Neural cell (in vitro differentiated cells): ENCODE results near the gene PRKAR1A. TPM values are rescaled to one million over a fixed set of nuclear protein-coding genes. Genes with fewer than 3 reads are reported as not detected.

ENCODE experiments used
- H2AFZ ChIP-seq: fragments of 200-600, 300-800 bp; sonication (generic), shearing (Covaris generic); 2 replicates; pipeline ENCODE4 v1.6.0; 2014; ENCODE audit warnings: low read depth, mild to moderate bottlenecking, antibody characterized with exemption, low read length, moderate library complexity
- H3F3A ChIP-seq: fragments of 200-600 bp; shearing (Covaris generic); 2 replicates; pipeline ENCODE4 v1.6.1; 2016; ENCODE audit warnings: mild to moderate bottlenecking, moderate library complexity, mixed read lengths, antibody characterized with exemption, low read length; ENCODE audit not compliant: insufficient read depth, poor library complexity, severe bottlenecking
- H3K27ac ChIP-seq: fragments of 200-600, 300-800 bp; sonication (generic), shearing (Covaris generic); 2 replicates; pipeline ENCODE4 v1.5.1; 2014; ENCODE audit warnings: mild to moderate bottlenecking, low read length, moderate library complexity
- H3K27me3 ChIP-seq: fragments of 300-800, 200-600 bp; sonication (generic), shearing (Covaris generic); 2 replicates; pipeline ENCODE4 v1.6.0; 2014; ENCODE audit warnings: mild to moderate bottlenecking, low read depth, low read length, moderate library complexity; ENCODE audit not compliant: insufficient read depth
- H3K36me3 ChIP-seq: fragments of 300-800, 200-600 bp; sonication (generic), shearing (Covaris generic); 2 replicates; pipeline ENCODE4 v1.5.1; 2014; ENCODE audit warnings: mild to moderate bottlenecking, antibody characterized with exemption, low read length, moderate library complexity; ENCODE audit not compliant: insufficient read depth
- H3K4me2 ChIP-seq: fragments of 300-800, 200-600 bp; sonication (generic), shearing (Covaris generic); 2 replicates; pipeline ENCODE4 v1.6.0; 2014; ENCODE audit warnings: mild to moderate bottlenecking, low read length
- H3K4me3 ChIP-seq: fragments of 300-800, 200-600 bp; sonication (generic), shearing (Covaris generic); 2 replicates; pipeline ENCODE4 v1.5.1; 2014; ENCODE audit warnings: mild to moderate bottlenecking, low read length, moderate library complexity
- H3K79me2 ChIP-seq: fragments of 200-600 bp; shearing (Covaris generic); replicated peaks from 2 replicates; pipeline ENCODE4 v1.6.0; 2014; ENCODE audit warnings: mild to moderate bottlenecking, low read length, moderate library complexity; ENCODE audit not compliant: insufficient read depth
- H3K9ac ChIP-seq: fragments of 300-800, 200-600 bp; sonication (generic), shearing (Covaris generic); 2 replicates; pipeline ENCODE4 v1.6.1; 2016; ENCODE audit warnings: mild to moderate bottlenecking, low read length, mixed read lengths
- H3K9me2 ChIP-seq: fragments of 200-600 bp; shearing (Covaris generic); 2 replicates; pipeline ENCODE4 v1.6.1; 2016; ENCODE audit warnings: mild to moderate bottlenecking, low read length, mixed read lengths; ENCODE audit not compliant: insufficient read depth
- H3K9me3 ChIP-seq: fragments of 200-600, 300-800 bp; sonication (generic), shearing (Covaris generic); 2 replicates; pipeline ENCODE4 v1.6.1; 2016; ENCODE audit warnings: mild to moderate bottlenecking, mixed run types, low read length, moderate library complexity, mixed read lengths
- H4K20me1 ChIP-seq: fragments of 200-600 bp; shearing (Covaris generic); 2 replicates; pipeline ENCODE4 v1.6.1; 2016; ENCODE audit warnings: mild to moderate bottlenecking, mixed run types; ENCODE audit not compliant: insufficient read depth
- EP300 ChIP-seq: fragments of 450-650 bp; conservative IDR thresholded peaks from 2 replicates; pipeline ENCODE4 v1.6.1; 2014; ENCODE audit warnings: antibody characterized with exemption, mild to moderate bottlenecking, moderate library complexity; ENCODE audit not compliant: poor library complexity, severe bottlenecking
- EZH2 ChIP-seq: fragments of 200-600, 300-800 bp; shearing (Covaris generic), sonication (generic); IDR thresholded peaks from 2 replicates; pipeline ENCODE4 v1.6.1; 2014; ENCODE audit warnings: antibody characterized with exemption, low read length, borderline replicate concordance, mild to moderate bottlenecking; ENCODE audit not compliant: insufficient read depth, poor library complexity, severe bottlenecking
- MXI1 ChIP-seq: fragments of 450-650 bp; conservative IDR thresholded peaks from 2 replicates; pipeline ENCODE4 v1.6.1; 2014; ENCODE audit warnings: antibody characterized with exemption, mild to moderate bottlenecking; ENCODE audit not compliant: poor library complexity, severe bottlenecking
- POLR2AphosphoS5 ChIP-seq: IDR thresholded peaks from 2 replicates; pipeline ENCODE4 v1.6.1; 2012
- RAD21 ChIP-seq: fragments of 450-650 bp; conservative IDR thresholded peaks from 2 replicates; pipeline ENCODE4 v1.6.1; 2014; ENCODE audit warnings: antibody characterized with exemption, mild to moderate bottlenecking, moderate library complexity
- SMC3 ChIP-seq: fragments of 450-650 bp; conservative IDR thresholded peaks from 2 replicates; pipeline ENCODE4 v1.6.1; 2014; ENCODE audit warnings: antibody characterized with exemption, mild to moderate bottlenecking, moderate library complexity; ENCODE audit not compliant: poor library complexity
- TAF1 ChIP-seq: IDR thresholded peaks from 2 replicates; pipeline ENCODE4 v1.6.1; 2012; ENCODE audit warnings: low read depth
- polyA plus RNA-seq: library from polyadenylated mRNA; depleted of rRNA; stranded (reverse); fragments of >200 nt; gene quantifications from 2 replicates; pipeline ENCODE4 v1.2.3, GENCODE V29; 2014
- TF ChIP-seq, protein P1 (sequence below): IDR thresholded peaks from 2 replicates; pipeline ENCODE4 v1.6.1; 2012; ENCODE audit warnings: borderline replicate concordance
- TF ChIP-seq, protein P2 (sequence below): fragments of 450-650 bp; IDR thresholded peaks from 2 replicates; pipeline ENCODE4 v1.5.1; 2014; ENCODE audit warnings: antibody characterized with exemption, mild to moderate bottlenecking, moderate library complexity; ENCODE audit not compliant: poor library complexity, severe bottlenecking

The PRKAR1A gene
- polyA plus RNA-seq, 1 donor from 2014 or later = 539 TPM

DNA sequence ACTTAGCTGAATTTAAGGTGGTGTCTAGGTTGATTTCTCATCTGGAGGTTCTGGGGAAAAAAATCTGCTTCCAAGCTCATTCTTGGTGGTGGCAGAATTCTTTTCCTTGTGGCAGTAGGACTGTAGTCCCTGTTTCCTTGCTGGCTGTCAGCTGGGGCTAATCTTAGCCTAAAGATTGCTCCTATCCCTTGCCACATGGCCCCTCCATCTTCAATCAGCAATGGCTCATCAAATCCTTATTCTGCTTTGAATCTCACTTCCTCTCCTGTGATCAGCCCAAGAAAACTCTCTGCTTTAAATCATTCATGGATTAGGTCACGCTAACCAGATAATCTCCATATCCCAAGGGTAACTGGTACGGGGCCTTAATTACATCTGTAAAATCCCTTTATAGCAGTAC is 82.3 kb downstream of the PRKAR1A start:
- Histone ChIP-seq H3K4me2 (no peak overlapping the region), H3K36me3 (no peaks in the 10 kb centered on the region), H3K9ac (no peak overlapping the region), H3K4me3 (no peak overlapping the region), H3K9me2 (no peaks in the 10 kb centered on the region), H4K20me1 (no peaks in the 10 kb centered on the region), H3K9me3 (no peaks in the 10 kb centered on the region), H3F3A (no peaks in the 10 kb centered on the region), H3K27me3 (peaks cover 18% of the 10 kb centered on the region), H3K27ac (no peak overlapping the region), H2AFZ (no peak overlapping the region), H3K79me2 (no peaks in the 10 kb centered on the region)
- TF ChIP-seq TAF1 (no peak), EZH2 (no peak), POLR2AphosphoS5 (no peak), RAD21 (no peak), SMC3 (no peak), MXI1 (no peak), EP300 (no peak)
- TF ChIP-seq, protein P1, sequence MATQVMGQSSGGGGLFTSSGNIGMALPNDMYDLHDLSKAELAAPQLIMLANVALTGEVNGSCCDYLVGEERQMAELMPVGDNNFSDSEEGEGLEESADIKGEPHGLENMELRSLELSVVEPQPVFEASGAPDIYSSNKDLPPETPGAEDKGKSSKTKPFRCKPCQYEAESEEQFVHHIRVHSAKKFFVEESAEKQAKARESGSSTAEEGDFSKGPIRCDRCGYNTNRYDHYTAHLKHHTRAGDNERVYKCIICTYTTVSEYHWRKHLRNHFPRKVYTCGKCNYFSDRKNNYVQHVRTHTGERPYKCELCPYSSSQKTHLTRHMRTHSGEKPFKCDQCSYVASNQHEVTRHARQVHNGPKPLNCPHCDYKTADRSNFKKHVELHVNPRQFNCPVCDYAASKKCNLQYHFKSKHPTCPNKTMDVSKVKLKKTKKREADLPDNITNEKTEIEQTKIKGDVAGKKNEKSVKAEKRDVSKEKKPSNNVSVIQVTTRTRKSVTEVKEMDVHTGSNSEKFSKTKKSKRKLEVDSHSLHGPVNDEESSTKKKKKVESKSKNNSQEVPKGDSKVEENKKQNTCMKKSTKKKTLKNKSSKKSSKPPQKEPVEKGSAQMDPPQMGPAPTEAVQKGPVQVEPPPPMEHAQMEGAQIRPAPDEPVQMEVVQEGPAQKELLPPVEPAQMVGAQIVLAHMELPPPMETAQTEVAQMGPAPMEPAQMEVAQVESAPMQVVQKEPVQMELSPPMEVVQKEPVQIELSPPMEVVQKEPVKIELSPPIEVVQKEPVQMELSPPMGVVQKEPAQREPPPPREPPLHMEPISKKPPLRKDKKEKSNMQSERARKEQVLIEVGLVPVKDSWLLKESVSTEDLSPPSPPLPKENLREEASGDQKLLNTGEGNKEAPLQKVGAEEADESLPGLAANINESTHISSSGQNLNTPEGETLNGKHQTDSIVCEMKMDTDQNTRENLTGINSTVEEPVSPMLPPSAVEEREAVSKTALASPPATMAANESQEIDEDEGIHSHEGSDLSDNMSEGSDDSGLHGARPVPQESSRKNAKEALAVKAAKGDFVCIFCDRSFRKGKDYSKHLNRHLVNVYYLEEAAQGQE = no peak
- TF ChIP-seq, protein P2, sequence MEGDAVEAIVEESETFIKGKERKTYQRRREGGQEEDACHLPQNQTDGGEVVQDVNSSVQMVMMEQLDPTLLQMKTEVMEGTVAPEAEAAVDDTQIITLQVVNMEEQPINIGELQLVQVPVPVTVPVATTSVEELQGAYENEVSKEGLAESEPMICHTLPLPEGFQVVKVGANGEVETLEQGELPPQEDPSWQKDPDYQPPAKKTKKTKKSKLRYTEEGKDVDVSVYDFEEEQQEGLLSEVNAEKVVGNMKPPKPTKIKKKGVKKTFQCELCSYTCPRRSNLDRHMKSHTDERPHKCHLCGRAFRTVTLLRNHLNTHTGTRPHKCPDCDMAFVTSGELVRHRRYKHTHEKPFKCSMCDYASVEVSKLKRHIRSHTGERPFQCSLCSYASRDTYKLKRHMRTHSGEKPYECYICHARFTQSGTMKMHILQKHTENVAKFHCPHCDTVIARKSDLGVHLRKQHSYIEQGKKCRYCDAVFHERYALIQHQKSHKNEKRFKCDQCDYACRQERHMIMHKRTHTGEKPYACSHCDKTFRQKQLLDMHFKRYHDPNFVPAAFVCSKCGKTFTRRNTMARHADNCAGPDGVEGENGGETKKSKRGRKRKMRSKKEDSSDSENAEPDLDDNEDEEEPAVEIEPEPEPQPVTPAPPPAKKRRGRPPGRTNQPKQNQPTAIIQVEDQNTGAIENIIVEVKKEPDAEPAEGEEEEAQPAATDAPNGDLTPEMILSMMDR = no peak

DNA sequence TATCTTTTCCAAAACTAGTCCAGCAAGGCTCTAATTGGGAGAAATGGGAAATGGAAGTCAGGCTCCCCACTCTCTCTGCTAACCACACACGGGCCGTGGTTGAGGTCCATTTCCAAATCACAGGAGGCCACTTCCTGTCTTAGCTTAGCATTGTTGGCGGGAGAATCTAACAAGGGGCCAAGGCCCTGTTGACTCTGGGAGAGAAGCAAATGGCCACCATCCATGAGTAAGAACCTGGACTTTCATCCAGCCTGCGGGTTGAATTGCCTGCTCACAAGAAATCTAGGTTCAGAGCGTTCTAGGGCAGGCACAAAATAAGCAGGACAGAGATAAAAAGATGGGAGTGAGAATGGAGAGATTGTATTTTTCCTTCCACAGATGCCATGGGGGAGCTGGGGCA is 83.3 kb downstream of the PRKAR1A start:
- H3K27ac ChIP-seq = no peak overlapping the region
- no peaks in the 10 kb centered on the region for H3K9me2 ChIP-seq

DNA sequence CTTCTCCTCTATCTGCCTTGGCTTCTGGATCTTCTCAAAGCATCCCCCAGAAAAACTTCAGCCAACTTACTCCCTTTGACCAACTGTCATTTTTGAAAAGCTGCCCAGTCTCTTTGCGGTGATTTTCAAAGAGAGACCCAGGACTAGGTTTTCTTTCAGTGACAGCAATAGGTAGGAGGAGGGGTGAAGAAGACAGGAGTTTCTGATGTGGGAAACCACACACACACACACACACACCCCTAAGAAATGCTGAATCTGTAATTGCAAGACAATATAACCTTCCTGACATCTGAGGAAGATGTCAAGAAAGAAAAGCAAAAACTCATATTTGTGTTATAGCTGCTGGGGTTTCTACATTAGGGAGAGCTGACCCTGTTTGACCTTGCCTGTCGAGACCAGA is 83.8 kb downstream of the PRKAR1A start:
- Histone ChIP-seq H3K27me3 (peaks cover 31% of the 10 kb centered on the region), H3K9ac (no peak overlapping the region), H3K79me2 (no peaks in the 10 kb centered on the region), H3K27ac (no peak overlapping the region), H3K9me2 (no peaks in the 10 kb centered on the region), H3K9me3 (no peaks in the 10 kb centered on the region), H2AFZ (no peak overlapping the region), H3F3A (no peaks in the 10 kb centered on the region), H4K20me1 (no peaks in the 10 kb centered on the region), H3K4me2 (no peak overlapping the region), H3K4me3 (no peak overlapping the region), H3K36me3 (no peaks in the 10 kb centered on the region)
- TF ChIP-seq EZH2 (no peak), TAF1 (no peak)

More for the DNA sequence above, 83.3 kb downstream of the PRKAR1A start:
- no peak overlapping the region for H3K4me3 ChIP-seq
- peaks cover 27% of the 10 kb centered on the region for H3K27me3 ChIP-seq
- TF ChIP-seq MXI1 = no peak
- H3K9ac ChIP-seq = no peak overlapping the region
- no peaks in the 10 kb centered on the region for H3K36me3 ChIP-seq
- no peaks in the 10 kb centered on the region for H3F3A ChIP-seq
- no peak overlapping the region for H3K4me2 ChIP-seq
- H2AFZ ChIP-seq = no peak overlapping the region
- H4K20me1 ChIP-seq = no peaks in the 10 kb centered on the region
- no peaks in the 10 kb centered on the region for H3K79me2 ChIP-seq
- no peaks in the 10 kb centered on the region for H3K9me3 ChIP-seq
